ENCODE data around the gene FAM83G.

The FAM83G gene

DNA sequence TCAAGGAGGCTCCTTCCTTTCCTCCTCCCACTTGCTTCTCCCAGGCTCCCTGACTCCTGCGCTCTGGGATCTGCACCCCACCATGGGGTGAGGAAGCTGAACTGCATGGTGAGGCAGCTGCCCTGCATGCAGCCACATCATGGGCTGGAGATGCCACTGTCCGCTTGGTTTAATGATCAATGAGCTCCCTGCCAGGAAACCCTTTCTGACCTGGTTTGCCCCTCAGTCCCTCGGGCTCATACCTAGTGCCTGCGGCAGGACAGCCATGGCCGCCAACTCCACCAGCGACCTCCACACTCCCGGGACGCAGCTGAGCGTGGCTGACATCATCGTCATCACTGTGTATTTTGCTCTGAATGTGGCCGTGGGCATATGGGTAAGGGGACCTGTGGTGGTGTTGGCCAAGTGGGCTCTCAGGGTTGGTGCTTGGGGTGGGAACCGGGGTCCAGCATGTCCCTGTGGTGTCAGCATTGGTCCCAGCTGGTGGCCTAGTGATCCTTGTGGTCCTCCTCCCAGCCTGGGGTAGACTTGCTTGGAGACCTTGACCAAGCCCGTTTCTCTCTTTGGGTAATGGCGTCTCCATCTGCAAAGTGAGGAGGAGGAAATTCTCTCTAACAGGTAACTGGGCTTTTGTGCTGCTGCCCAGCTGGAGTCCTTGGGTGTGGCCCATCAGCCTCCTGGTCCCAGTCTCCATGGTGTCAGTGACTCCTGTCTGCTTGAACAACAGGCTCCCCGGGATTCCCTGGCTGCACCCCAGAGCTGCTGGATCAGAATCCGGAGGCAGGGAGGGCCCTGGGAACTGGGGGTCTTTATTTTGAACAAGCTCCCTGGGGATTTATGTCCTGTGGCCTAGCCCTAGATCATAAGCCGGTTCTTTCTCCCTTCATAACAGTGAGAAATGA lies 52.4 kb downstream of the FAM83G start, which contains the start of gene SLC5A10:
TSS of gene SLC5A10 (plus strand) at position 225 of the 902 bp plus-strand sequence. CDS start at position 266, 41 bp downstream.
- no peak for DNase-seq (ENCODE audit: low read depth)
- TF ChIP-seq, protein P1, sequence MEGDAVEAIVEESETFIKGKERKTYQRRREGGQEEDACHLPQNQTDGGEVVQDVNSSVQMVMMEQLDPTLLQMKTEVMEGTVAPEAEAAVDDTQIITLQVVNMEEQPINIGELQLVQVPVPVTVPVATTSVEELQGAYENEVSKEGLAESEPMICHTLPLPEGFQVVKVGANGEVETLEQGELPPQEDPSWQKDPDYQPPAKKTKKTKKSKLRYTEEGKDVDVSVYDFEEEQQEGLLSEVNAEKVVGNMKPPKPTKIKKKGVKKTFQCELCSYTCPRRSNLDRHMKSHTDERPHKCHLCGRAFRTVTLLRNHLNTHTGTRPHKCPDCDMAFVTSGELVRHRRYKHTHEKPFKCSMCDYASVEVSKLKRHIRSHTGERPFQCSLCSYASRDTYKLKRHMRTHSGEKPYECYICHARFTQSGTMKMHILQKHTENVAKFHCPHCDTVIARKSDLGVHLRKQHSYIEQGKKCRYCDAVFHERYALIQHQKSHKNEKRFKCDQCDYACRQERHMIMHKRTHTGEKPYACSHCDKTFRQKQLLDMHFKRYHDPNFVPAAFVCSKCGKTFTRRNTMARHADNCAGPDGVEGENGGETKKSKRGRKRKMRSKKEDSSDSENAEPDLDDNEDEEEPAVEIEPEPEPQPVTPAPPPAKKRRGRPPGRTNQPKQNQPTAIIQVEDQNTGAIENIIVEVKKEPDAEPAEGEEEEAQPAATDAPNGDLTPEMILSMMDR (IDR thresholded peaks at IDR 0.05; ENCODE audit: control insufficient read depth, insufficient read depth, low read depth, low read length, missing control alignments) = peak; percentile 38
- H3K4me3 ChIP-seq (ENCODE audit: control insufficient read depth, low read depth, low read length) = no peak within 1 kb of the TSS

DNA sequence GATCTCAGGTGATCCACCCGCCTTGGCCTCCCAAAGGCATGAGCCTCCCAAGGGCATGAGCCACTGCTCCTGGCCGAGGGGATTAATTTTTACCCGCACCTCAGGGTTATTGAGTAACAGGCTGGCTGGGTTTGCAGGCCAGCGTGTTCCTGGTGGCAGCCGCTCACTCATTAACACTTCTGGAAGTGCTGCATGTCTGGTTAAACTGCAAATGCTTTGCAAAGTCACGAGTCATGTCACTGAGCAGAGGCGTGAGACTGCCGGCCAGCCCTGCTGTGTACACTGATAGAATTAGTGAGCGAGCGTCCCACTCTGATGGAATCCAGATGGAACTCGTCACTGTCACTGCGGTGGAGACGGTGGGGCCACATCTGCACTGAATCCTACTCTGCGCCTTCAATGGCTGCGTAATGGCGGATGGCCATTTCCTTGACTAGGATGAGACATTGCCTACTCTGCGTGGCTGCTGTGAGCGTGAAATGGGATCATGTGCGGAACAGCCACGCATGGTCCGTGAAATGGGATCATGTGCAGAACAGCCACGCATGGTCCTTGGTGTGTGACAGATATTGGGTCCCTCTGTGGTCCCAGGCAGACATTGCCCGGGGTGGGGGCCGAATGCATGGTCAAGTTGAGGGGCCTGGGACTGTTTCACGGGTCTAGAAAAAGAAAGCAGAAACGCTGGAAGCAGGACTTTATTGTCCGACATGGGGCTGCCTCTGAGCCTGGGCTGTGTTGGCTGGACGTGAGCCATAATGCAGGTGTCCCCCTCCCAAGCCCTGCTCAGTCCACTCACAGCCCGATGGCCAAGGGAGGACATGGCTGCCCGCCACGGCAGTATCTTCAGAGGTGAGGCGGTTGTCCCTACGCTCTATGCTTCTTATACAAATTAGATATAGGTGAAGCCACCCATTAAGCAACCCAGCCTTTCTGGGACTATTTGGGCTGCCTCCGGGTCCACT lies 53.3 kb downstream of the FAM83G start:
- TF ChIP-seq, protein P1 (IDR thresholded peaks at IDR 0.05; ENCODE audit: control insufficient read depth, insufficient read depth, low read depth, low read length, missing control alignments) = no peak
- DNase-seq (ENCODE audit: low read depth) = no peak
- no peak overlapping the region for H3K4me3 ChIP-seq (ENCODE audit: control insufficient read depth, low read depth, low read length)

DNA sequence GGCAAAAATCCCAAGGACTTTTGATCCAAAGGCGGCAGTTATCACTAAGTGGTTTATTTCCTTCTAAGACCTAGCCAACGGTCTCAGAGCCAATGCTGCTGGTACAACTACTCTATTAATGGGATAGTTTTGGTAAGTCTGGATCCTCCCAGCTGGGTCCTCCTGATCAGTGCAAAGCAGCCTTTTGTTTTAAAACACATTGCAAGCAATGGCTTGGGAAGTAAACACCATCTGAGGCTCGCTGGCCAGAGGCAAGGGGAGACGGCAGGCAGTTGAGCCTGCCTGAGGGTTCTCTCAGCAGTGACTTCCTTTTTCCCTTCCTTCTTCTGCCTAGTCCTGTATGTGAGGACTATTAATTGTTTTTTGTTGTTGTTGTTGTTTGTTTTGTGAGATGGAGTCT lies 54.2 kb downstream of the FAM83G start:
- TF ChIP-seq, protein P1 (IDR thresholded peaks at IDR 0.05; ENCODE audit: control insufficient read depth, insufficient read depth, low read depth, low read length, missing control alignments) = no peak
- H3K4me3 ChIP-seq (ENCODE audit: control insufficient read depth, low read depth, low read length) = no peak overlapping the region
- DNase-seq (ENCODE audit: low read depth) = no peak

DNA sequence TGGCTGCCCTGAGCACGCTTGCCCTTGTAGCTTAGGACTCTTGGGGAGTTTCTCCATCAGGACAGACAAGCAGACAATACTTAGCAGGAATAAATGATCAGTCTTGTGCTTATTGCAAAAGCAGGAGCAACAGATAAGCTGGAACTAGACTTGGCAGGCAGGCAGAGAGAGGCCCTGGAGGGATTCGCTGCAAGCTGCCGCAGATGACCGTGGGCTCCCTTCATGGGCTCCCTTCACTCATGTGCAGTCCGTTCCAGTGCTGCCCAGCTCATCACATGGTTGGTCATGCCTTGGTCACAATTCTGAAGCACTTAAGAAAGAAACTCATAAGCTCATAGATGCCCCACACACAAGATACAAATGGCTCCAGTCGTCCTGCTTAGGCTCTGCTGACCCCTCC lies 55.0 kb downstream of the FAM83G start:
- H3K4me3 ChIP-seq (ENCODE audit: control insufficient read depth, low read depth, low read length) = no peak overlapping the region
- TF ChIP-seq, protein P1 (IDR thresholded peaks at IDR 0.05; ENCODE audit: control insufficient read depth, insufficient read depth, low read depth, low read length, missing control alignments) = no peak
- DNase-seq (ENCODE audit: low read depth) = no peak

DNA sequence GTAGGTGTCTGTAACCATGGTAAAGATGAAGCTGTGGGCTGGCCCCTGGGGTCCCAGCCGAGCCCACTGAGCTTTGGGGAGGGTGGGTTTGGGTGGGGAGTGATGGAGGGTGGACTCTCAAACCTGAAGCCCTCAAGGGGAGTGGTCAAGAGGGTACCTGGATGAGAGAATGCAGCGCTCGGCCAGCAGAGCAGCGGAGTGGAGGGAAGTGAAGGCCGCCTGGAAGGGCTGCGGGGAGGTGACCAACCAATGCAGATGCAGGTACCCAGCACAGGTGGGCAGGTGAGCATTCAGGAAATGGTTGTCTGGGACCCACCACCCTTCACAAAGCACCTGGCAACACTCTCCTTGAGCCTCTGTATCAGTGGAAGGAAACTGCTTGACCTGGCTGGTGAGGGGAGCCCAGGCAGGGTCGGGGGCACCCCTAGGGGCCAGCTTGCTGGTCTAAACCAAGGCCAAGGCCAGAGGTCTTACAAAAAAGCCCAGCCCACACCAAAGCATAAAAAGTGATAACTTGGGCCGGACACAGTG lies 56.0 kb downstream of the FAM83G start:
- H3K4me3 ChIP-seq (ENCODE audit: control insufficient read depth, low read depth, low read length) = no peak overlapping the region
- TF ChIP-seq, protein P1 (IDR thresholded peaks at IDR 0.05; ENCODE audit: control insufficient read depth, insufficient read depth, low read depth, low read length, missing control alignments) = no peak
- DNase-seq (ENCODE audit: low read depth) = no peak

DNA sequence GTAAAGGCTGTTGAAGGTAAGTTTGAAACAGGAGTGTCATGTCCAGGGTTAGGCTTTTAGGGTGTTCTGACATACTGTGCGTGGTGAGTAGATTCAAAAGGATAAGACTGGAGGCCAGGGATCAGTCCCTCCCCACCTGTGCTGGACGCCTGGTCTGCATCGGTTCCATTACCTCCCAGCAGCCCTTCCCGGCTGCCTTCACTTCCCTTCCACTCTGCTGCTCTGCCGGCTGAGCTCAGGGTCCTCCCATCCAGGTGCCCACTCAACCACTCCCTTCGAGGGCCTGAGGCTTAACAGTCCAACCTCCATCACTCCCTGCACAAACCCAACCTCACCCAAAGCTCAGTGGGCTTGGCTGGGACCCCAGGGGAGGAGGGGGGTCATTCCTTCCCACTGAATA lies 56.7 kb downstream of the FAM83G start:
- H3K4me3 ChIP-seq (ENCODE audit: control insufficient read depth, low read depth, low read length) = no peak overlapping the region
- TF ChIP-seq, protein P1 (IDR thresholded peaks at IDR 0.05; ENCODE audit: control insufficient read depth, insufficient read depth, low read depth, low read length, missing control alignments) = no peak
- no peak for DNase-seq (ENCODE audit: low read depth)

Measured in AG09309 (cell line).